GM12865 (cell line): ENCODE measurements around the gene PLAAT5.

Experiments used
- DNase-seq: peaks from one replicate; pipeline ENCODE4 v3.0.0; 2010; ENCODE audit warnings: low read depth
- H3K4me3 ChIP-seq: 2 replicates; pipeline ENCODE4 v1.5.1; 2011; ENCODE audit warnings: mild to moderate bottlenecking, low read depth, low read length, control low read depth
- TF ChIP-seq, protein P1 (sequence below): IDR thresholded peaks from 2 replicates; pipeline ENCODE4 v1.5.1; 2011; ENCODE audit warnings: low read length, control low read depth, low read depth, inconsistent platforms; ENCODE audit not compliant: insufficient read depth; ENCODE audit errors: missing control alignments

Gene PLAAT5

GRCh38 chr11:63510360-63511047 lies 19.5 kb upstream of the PLAAT5 start:
- DNase-seq, result no peak
- TF ChIP-seq, protein P1, sequence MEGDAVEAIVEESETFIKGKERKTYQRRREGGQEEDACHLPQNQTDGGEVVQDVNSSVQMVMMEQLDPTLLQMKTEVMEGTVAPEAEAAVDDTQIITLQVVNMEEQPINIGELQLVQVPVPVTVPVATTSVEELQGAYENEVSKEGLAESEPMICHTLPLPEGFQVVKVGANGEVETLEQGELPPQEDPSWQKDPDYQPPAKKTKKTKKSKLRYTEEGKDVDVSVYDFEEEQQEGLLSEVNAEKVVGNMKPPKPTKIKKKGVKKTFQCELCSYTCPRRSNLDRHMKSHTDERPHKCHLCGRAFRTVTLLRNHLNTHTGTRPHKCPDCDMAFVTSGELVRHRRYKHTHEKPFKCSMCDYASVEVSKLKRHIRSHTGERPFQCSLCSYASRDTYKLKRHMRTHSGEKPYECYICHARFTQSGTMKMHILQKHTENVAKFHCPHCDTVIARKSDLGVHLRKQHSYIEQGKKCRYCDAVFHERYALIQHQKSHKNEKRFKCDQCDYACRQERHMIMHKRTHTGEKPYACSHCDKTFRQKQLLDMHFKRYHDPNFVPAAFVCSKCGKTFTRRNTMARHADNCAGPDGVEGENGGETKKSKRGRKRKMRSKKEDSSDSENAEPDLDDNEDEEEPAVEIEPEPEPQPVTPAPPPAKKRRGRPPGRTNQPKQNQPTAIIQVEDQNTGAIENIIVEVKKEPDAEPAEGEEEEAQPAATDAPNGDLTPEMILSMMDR, result no peak
- H3K4me3 ChIP-seq, result no peak overlapping the region

DNA sequence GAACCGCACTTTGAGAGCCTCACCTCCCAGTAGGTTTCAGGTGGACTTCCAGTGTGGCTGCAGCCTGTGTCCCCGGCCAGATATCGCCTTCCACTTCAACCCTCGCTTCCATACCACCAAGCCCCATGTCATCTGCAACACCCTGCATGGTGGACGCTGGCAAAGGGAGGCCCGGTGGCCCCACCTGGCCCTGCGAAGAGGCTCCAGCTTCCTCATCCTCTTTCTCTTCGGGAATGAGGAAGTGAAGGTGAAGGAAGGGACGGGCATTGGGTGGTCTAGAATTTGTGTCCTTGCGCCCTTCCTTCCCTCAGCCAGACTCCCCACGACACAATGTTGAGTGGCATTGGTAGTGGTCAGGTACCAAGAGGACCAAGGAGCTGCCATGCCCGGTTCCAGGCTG lies 17.8 kb upstream of the PLAAT5 start:
- DNase-seq, result no peak
- TF ChIP-seq, protein P1, result no peak
- H3K4me3 ChIP-seq, result no peak overlapping the region

GRCh38 chr11:63508009-63508408 lies 17.0 kb upstream of the PLAAT5 start:
- H3K4me3 ChIP-seq, result no peak overlapping the region
- TF ChIP-seq, protein P1, result peak; percentile 43
- peak; percentile 48 for DNase-seq

GRCh38 chr11:63507511-63507910 lies 16.5 kb upstream of the PLAAT5 start:
- no peak for DNase-seq
- TF ChIP-seq, protein P1, result no peak
- H3K4me3 ChIP-seq, result no peak overlapping the region

GRCh38 chr11:63506876-63507275 lies 15.9 kb upstream of the PLAAT5 start:
- no peak for DNase-seq
- TF ChIP-seq, protein P1, result no peak
- no peak overlapping the region for H3K4me3 ChIP-seq

DNA sequence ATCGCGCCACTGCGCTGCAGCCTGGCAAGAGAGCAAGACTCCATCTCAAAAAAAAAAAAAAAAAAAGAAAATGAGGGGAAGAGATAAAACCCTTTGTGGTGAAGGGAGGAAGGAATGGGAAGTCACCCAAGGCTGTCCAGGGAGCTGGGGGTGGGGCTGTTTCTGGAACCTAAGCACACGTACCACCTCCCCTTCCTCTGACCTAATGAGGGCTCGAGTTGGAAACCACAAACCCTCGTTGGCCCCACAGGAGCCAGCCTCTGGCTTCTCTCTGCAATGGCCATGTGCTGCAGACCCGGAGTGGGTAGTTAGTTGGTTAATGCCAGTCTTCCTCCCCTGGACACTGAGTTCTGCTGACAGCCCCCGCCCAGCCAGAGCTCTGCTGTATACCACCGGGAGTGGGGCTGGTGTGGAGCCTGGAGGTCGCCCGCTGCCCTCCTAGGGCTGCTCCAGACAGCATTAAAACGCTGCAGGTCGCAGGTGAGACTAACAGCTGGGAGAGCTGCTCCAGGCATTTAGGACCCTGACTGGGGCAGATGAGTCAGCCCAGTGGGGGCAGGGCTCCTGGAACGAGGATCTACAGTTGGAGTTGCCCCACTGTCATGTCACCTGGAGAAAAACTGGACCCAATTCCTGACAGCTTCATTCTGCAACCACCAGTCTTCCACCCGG lies 15.0 kb upstream of the PLAAT5 start, which contains the start of gene LGALS12:
Gene LGALS12, plus strand, starts transcription at position 228 of the 672 bp plus-strand sequence. Its CDS starts 375 bp downstream, at position 603.
- TF ChIP-seq, protein P1, result no peak
- H3K4me3 ChIP-seq, result no peak within 1 kb of the TSS
- no peak for DNase-seq
